HG02623 (cell line): ENCODE data around the gene SLC25A1.

Experiments
- ATAC-seq: cut with Tn5 transposase; IDR thresholded peaks from one replicate; pipeline ENCODE4 v1.9.1; 2021; ENCODE audit warnings: moderate library complexity; ENCODE audit not compliant: unreplicated experiment

Gene SLC25A1

DNA sequence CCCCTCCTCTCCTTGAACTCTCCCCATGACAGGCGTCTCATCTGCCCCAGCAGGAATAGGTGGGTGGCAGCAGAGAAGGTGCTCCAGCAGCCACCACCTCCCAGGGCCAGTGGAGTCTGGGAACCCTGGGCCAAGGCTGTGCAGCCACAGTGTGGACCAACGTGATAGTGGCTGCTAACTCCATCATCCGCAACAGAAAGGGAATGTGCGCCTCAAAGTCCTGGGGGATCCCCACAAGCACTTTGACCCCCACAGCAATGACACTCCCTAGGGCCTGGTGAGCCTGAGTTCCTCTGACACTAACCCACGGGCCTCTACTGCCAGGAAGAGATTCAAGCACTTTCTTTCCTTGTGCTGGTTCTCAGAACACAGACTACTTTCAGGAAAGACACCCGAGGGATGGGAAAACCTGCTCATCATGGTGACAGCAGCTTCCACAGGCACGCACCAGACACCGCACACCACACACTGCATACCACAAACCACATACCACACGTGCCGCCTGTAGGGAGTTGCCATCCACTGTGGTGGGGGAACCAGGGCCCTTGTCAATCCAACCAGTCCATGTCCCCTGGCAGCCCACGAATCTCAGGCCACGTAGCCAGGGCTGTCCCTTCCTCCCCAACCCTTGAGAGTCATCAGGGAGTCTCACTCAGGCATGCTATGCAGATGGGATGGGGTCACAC, 3.4 kb upstream of the SLC25A1 start:
- ATAC-seq = no peak

DNA sequence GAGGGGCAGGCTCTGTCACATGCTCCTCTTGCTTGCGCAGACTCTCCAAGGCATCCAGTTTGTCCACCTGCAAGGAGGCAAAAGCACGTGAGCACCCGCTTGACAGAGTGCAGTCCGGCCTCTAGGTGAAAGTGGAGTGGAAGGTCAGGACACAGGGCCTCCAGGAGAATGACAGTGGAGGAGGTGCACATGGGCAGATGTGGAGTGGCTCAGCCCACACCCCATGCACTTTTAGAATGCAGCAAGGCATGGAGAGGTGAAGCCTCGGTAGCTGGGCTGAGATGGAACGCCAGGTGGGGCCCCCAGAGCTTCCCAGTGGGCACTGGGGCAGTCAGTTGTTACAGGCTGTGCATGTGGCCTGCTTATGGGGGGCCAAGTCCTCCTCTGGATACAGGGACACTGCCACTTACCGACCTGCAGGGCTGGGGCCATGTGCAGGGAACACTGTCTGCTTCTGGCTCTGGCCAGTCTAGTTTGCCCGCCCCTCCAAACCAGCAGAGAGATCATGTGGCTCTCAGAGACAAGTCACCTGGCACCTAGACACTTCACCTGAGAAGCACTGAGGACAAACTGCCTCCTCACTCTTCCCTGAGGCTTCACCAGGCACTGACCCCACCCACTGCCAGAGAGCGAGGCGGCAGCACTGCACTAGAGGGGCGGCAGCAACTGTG, 2.3 kb upstream of the SLC25A1 start:
- no peak for ATAC-seq

DNA sequence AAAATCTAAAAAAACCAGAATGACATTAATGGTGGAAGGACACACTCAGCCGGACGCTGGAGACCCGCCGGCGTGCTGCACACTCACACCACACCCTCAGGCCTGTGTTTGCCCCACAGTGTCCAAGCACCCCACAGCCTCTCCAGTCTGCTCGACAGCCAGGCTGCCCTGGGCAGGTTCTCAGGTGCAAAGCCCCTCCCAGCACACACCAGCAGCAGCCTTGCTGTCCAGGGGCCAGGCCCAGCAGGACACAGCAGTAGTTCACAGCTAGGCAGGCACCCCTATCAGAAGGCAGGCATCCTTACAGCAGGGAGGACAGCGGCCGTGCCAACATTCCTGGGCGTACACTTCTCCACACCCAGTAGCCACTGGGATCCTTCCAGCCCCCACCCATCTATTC, 1.7 kb upstream of the SLC25A1 start:
- ATAC-seq = no peak

DNA sequence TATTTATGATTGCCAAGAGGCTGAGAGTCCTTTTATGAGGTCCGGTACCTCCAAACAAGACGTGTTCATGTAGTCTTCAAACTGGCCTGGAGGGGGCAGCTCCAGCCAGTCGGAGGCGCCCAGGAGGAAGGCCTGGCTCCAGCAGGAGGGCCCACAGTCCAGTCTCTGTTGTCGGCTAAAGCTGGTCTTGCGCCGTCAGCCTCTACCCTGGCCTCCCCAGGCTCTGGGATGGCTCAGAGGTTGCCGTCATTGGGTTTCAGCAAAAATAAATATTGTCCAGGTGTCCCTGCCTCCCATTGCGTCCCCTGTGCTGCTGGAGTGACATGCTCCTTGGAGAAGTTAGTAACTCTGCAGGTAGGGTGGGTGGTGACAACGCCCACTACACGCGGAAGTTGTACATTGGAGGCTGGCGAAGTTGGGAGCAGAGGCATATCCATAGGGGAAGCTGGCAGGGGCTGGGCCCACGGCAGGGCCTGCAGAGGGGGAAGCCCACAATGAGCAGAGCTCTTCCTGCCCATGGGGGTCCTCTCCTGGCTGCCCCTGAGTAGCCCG, 1.0 kb upstream of the SLC25A1 start:
- no peak for ATAC-seq

DNA sequence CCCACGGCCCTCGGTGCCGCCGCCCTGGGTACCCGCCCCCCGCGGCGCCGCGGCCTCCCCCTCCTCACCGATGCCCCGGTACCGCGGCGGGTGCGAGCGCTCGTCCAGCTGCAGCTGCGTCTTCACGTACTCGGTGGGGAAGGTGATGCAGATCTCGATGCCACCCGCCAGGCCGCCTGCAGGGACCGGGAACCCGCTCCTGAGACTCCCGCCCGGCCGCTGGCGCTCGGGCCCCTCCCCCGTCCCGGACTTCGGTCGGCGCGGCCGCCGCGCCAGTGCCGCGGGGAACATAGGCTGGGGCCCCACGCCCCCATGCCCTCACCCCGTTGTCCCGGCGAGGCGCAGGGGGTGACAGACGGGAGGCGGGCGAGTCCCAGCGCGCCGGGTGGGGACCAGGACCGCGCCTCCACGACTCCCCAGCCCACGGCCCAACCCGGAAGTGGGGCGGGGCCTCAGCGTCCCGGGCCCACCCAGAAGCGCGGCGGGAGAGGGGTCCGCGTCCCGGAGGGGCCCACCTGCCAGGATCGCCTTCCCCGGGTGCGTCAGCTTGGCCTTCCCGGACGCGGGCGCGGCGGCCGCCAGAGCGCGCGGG, 375 bp downstream of the SLC25A1 start:
- ATAC-seq = peak; percentile 31

DNA sequence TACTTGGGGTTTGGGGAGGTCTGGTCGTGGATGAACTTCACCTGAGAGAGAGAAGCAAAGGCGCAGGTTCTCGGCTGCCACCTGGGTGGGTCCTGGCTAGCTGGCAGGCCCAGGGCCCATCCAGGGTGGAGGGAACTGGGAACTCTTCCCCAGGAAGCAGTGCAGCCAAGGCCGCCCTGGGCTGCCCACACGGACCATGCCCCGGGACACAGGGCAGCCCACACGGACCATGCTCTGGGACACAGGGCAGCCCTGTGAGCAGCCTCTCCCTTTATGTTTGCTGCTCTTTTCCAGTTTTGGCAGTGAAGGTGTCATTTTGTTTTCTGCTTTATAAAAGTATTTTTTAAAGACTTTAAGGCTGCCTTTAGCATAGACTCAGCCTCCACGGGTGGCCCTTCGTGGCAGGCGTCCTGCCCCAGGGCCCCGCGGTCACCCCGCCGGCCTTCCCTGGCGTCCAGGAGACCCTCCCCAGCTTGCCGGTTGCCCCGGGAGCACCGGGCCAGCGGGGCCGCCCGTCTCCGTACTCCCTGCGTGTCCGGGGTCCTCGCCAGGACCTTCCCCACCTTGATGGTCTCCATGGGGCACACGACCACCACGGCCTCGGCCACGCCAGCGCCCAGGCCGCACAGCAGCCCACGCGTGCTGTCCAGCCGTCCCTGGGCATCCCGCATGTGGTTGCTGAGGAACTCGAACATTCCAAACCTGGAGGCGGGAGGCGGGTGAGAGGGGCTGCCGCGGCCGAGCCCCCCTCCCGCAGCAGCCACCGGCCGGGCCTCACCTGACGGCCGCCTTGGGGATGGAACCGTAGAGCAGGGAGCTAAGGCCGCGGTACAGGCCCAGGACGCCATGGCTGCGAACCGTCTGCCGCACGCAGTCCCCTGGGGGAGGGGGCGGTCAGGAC, 1.1 kb downstream of the SLC25A1 start:
- no peak for ATAC-seq

DNA sequence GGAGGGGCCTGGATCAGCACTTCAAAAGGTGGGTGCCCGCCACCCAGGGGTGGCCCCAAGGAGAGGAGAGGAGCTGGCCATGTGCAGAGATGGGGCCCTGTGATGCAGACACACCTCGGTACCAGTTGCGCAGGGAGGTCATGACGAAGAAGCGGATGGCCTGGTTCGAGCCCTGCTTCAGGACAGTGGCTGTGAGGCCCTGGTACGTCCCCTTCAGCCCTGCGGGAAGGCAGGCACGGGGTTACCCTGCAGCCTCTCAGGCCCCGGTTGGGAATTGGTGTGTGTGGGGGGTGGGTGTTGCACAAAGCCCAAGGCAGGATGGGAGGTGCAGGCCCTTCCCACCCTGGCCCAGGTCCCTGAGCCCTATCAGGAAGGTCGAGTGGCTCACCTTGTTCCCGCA, 1.8 kb downstream of the SLC25A1 start:
- ATAC-seq = no peak

DNA sequence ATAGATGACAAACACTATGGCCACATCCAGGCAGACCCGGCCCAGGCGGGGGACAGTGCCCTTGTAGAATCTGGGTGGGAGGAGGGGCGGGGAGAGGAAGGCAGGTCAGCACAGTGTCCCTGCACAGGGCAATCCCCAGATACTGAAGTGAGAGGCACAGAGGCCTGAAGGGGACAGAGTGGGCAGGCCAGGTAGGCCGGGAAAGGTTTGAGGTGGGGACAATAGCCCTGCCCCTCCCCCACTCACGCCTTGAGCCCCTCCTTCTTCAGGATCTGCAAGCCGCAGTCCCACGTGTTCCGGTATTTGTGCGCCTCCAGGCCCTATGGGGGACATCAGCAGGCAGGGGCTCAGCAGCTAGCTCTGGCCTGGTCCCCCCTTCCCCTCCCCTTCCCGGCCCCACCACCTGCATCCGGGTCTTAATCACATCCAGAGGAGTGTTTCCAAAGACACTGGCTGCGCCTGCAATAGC, 2.3 kb downstream of the SLC25A1 start:
- no peak for ATAC-seq

DNA sequence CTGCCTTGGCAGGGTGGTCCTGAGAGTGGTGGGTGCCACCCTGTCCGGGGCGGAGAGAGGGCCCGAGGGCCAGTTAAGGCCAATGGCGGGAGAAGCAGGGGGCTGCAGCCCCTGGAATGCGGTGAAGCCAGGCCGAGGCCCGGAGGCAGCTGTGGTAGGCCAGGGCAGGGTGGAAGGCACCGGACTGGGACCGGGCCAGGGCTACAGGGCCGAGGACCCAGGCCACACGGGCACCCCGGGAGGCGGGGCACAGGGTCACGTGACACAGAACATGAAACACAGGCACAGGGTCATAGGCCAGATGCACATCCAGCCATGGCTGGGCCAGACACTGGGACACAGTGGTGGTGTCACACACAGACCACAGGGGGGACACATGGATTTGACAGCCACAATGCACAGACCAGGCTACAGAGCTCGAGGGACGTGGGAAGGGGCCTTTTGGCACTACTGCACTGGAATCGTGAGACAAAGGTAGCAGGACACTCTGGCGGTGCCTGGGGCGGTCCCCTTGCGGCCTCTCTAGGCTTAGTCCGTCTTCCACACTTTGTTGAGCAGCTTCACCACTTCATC, 2.8 kb downstream of the SLC25A1 start:
- ATAC-seq = no peak

DNA sequence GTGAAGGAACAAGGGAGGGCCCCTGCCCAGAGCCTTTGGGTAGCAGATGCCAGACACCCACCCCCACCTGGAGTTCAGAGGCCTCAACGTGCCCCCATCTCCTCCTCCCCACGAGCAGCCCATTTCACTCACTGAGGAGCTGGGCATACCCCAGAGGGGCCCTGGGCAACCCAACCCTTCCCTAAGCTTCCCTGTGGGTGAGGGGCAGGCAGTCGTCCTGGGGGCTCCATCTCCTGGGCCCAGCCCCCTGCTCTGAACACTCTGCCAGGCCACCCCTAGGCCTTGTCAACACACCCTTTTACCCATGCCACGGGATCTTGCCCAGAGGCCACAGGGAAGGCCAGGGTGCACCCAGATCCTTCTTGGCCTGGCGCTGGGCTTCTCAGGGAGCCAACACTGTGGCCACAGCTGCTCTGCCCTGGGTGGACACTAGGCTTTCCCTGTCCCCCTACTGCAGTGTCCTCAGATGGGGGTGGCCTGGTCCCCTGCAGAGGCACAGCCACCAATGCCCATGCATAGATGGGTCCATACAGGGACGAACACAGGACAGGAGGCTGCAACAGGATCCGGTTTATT, 3.4 kb downstream of the SLC25A1 start:
- no peak for ATAC-seq

DNA sequence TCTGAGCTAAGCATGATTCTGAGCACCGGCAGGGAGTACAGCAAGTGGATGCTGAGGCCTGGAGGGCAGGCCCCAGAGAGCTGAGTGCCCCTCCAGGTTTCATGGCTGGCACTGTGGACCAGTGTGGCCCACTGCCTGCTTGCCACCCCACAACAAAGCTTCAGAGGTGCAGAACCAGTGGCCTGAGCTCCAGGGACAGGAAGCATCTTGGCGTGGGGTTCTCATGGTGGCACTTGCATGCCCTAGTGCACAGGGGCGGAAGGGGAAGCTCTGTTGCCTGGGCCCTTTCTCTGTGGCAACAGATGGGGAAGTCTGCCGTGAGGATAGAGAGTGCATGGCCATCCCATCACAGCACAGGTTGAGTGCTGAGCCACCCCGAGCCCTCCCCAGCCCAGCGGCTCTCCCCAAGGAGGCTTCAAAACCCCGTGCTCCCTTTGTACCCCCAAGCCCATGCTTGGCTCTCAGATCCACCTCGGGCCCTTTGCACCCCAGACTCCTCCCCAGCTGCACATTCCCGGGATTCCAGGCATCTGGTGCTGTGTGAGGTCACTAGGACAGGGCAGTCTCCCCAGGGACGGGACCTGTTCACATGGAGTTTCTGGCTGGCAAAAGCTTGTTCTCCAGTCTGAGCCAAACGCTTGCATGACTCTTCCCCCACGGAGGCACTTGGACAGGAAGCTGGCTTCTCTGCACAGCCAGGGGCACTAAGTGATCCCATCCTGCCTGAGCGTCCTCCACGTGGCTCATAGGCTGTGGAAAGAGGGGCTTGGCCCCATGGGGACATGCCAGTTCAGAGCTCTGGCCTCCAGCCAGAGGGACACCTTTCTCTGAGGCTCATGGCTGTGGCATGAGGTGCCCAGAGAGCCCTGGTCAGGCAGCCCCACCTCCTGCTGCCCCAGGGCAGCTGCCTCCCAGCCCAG, 4.2 kb downstream of the SLC25A1 start:
- no peak for ATAC-seq

DNA sequence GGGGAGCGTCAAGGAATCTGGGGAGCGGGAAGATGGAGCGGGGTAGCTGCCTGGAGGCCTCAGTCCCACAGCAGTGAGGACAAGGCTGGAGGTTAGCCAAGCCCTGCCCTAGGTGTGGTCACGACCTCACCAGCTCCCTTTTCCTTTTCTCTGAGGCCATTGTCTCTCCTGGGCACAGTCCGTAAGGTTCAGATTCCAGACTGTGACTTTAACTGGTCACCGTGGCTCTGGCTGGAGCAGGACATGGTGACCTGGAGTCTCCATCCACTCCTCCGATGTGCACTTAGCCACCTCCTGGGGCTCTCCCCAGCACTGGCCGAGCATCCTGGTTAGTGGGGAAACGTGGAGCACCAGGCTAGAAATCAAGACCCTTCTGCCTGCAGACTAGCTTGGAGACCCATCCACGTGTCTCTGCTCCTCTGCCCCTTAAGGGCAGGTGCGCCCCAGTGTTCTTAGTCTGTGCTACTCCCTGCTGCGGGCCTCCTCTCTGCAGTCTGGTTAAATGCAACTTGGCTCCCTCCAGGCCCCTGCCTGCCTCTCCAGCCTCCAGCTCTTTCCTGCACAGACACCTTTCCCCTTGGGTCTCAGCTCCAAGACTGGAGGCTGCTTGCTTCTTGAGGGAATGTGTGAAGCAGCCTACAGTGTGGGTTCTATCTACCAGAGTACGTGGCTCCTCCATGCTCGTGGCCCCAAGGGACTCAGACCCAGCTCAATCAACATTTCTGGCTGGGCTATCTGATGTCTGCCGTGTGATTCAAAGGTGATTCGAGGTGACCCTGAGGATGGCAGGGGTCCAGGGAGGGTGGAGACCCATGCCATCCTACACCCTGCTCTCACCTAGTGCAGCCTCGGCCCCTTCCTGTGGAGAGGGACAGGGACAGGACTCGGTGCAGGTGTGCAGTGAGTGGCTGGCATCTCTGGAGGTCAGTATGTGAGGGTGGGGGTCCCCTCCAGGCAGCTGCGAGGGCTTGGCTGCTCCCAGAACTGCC, 5.2 kb downstream of the SLC25A1 start:
- ATAC-seq = no peak

DNA sequence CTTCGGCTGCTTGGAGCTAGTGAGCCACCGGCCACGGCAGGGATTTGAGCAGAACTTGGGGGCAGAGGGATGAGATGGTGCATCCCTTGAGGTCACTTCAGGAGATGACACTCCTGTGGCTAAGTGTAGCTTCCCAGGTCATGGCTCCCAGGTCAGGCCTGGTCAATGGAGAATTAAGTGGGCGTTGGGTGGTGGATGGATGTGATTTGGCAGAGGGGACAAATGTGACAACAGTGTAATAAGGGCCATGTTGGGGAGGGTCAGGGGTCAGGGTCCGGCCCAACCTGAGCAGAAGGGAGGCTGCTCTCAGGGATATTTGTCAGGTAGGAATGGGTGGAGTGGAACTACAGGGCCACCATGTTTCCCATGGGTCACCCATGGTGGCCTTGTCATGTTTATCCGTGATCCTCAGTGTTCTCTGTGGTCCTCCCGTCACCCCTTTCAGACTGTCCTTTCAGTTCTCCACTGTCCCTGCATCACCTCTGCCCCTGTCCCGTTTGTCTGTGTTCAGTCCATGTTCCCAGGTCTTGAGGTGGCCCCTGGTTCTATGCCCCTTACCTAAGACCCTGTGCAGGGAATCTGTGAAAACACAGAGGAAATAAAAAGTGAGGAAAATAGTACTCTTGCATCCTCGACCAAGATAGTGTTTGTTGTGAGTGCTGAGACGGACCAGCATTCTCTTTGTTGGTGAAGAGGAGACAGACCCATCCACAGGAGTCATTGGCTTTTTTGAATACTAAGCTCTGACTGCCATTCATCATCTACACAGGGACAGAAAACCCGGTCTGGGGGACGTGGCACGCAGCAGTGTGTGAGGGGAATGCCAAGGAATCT, 6.1 kb downstream of the SLC25A1 start:
- no peak for ATAC-seq

DNA sequence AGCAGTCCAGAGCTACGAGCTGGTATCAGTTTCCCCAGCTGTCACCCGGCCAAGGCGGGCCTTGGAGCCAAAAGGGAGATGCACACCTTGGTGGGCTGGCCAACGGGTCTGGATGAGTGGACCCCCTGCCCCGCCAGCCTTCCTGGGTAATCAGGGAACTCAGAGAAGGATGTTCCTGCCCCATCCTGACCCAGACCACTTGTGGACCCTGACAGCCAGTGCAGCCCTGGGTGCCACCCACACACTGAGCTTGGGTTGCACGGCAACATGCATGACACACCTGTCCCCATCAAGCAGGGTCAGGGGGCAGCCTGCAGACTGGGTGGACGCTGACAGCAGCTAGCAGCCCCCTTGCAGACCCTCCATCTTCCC, 8.6 kb downstream of the SLC25A1 start:
- no peak for ATAC-seq

DNA sequence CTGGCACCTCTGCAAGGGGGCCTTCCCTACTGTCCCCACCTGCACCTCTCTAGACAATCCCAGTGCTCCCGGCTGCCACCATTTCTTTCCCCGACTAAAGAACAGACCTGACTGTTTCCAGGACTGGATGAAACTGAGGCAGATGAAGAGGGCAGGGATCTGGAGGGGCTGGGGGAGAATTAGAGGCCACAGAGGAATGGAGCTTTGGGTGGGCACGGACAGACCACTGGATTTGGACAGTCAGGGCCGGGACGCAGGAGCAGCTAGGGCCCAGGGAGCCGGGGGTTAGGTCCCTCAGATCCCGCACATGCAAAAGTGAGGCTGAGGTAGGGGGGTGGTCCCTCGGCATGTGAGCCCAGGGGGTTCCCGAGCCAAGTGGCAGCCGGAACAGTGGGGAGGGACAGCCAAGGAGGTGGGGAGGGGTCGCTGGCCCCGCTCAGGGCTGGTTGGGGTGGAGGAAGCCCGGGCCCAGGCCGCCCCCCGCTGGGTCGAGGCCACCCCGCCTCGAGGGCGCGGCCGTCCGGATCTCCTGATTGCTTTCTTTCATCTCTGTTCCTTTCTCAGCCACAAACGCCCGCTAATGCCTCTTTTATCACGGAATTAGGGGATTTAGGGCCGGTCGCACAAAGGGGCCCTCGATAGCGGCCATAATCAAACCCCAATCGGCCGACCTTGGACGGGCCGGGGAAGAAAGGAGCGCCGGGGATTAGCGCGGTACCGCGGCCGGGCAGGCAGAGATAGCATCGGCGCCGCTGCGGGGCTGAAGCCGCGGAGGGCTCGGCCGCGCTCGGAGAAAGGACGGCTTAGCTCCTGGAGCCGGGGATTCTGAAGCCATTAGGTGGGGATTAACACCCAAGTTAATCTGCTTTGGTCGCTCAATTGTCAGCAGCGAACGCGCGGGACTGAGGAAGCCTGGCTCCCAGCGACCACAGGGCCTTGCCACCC, 9.3 kb downstream of the SLC25A1 start:
- ATAC-seq = no peak
